GM18873 (cell line): ENCODE data around the gene AGXT.

Experiments
- ATAC-seq: cut with Tn5 transposase; IDR thresholded peaks from one replicate; pipeline ENCODE4 v1.9.1; 2021; ENCODE audit warnings: mild to moderate bottlenecking, moderate library complexity, moderate number of reproducible peaks; ENCODE audit not compliant: unreplicated experiment, low FRiP score

AGXT gene

GRCh38 chr2:240868286-240869108, at the start of gene AGXT:
Gene AGXT (plus strand): TSS chr2:240868824. CDS start chr2:240868866, 42 bp downstream.
- ATAC-seq: no peak

DNA sequence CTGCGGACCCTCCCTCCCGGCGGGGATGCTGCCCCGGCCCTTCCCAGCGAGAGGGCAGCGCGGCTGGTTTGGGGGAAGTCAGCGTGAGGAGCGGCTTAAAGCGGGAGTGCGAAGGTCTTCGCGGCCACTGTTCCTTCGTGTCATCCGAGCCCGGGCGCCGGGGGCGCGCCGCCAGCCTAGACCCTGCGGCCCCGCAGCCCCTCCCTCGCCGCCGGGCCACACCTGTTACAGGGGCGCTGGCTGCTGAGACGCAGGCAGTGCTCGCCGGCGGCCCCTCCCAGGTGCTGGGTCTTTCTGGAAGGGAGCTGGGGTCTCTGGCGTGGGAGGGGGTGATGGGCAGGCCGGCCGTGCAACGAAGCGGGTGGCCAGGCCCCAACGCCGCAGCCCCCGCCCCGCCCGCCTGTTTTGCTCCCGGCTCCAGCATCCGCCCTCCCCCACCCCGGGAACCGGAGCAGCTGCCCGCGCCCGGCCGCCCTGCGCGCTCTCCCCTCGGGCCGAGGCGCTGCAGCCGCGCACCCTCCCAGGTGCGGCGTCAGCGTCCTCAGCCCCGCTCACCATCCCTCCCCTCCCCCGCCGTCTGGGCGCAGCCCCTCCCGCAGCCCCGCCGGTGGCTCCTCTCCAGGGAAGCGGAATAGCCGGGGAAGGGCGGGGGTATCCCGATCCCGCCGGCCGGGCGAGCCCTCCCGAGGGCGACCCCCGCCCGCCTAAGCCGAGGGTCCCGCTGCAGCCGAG, 49.3 kb upstream of the AGXT start:
- no peak for ATAC-seq

DNA sequence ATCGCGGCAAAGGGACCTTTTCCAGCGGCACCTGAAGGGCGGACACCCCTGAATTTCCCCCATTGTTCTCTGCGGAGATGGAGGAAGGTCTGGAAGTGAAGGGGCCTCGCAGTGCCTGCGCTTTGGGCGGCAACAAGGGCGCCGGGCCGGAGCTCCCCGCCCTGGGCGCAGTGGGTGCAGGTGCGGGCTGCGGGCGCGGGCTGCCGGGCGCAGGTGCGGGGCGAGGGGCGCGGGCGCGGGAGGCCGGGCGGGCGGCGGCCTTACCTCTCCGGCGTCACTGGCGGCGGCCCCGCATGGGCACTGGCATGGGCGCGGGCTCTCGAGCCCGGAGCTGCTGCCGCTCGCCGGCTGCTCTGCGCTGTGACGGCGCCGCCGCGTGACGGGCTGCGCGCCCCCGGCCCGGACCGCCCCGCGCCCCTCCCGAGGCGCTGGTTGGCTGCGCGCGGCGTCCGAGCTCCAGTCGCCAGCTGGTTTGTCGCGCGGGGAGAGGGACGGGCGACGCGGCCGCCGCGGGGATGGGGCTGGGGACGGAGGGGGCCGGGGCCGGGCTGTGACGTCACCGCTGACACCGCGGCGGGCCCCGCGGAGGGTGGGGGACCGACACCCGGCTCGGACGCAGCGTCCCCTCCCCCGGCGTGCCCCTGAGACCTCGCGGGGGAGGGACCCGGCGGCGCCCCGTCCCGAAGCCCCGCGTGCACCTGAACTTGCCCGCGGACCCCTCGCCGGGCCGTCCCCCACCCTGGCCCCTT, 48.6 kb upstream of the AGXT start, which contains the start of gene KIF1A:
TSS of gene KIF1A (minus strand) at position 362 of the 749 bp plus-strand sequence. CDS start 22,467 bp downstream, outside the sequence.
- no peak for ATAC-seq

GRCh38 chr2:240820607-240821428, 47.8 kb upstream of the AGXT start:
- ATAC-seq: no peak

- no peak for ATAC-seq
Measured at GRCh38 chr2:240821429-240821778, 47.2 kb upstream of the AGXT start.

DNA sequence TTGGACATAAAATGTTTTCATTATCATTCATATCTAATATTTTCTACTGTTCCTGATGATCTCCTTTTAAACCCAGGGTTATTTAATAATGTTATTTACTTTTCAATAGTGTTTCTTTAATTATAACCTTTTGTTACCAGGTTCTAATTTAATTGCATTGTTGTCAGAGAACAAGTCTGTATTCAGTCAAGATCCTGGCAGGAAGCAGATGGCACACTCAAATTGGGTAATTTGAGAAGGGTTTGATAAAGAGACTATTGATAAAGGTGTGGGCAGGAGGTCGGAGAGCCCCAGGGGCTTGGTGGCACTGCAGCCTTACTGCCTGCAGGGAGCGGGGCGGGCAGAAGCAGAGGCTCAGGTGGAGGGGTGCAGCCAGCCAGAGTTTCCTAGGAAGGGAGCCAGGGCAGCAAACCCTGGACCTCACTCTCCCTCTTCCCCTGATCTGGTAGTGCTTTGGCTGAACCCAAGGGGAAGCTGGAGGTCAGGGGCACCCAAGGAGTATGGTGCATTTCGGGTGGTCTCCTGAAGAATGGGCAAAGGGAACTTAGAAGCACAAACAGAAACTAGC, 46.3 kb upstream of the AGXT start:
- ATAC-seq: no peak

GRCh38 chr2:240823449-240824336, 44.9 kb upstream of the AGXT start:
- ATAC-seq: no peak

DNA sequence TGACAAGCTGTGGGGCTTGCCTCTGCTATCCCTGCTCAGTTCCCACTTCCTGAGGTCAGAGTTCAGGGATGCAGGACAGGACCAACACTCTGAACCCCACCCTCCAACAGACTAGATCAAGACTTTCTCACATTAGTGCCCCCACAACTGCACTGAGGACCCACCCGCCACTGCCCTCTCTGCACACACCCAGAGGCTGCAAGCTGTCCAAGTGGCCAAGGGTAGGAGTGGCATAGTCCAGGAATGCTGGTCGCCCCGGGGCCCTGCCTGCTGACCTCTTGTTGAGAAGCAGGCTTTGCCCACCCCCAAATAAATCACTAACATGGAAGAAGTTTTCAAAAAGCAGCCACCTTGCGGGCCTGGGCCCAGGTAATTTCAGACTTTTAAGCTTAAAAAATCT, 43.1 kb upstream of the AGXT start:
- ATAC-seq: no peak

DNA sequence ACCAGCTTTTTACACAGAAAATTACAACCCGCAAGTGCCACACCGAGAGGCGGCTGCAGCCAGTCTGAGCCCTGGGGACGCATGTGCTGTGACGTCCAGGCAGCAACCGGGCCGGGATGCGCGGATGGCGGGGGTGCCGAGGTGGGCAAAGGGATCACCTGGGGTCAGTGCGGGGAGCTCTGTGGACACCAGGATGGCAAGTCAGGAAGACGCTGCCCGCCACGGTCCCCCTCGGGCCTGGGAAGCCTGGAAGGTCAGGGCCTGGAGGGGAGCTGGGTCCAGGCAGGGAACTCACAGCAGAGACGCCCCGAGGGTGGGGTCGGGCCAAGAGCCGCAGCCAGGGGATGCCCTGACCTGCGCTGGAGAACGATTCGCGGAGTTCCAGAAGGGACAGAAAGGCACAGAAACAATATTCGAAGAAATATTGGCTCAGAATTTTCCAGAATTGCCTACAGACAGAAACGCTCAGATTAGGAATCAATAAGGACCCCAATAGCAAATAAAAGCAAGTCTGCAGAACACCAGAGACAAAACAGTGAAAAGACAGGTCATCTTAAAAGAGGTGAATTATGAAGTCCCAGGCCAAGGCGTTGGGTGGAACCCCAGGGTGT, 36.9 kb upstream of the AGXT start:
- ATAC-seq: no peak

DNA sequence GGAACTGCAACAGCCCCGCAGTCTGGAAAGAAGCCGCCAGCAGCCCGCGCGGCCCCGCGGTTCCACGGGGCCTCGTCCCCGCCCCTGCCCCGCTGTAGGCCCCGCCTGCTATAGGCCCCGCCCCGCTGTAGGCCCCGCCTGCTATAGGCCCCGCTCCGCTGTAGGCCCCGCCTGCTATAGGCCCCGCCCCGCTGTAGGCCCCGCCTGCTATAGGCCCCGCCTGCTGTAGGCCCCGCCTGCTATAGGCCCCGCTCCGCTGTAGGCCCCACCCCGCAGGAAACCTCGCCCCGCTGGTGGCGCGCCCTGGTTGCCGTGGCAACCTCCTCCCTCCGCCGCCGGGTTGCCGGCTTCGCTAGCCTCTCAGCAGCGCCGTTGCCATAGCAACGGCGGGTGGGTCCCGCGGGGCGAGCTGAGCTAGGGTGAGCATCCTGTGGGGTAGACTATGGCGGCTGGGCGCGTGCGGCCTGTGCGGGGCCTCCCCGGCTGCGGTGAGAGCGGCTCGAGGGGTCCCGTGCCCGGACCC, 36.4 kb upstream of the AGXT start:
- ATAC-seq: peak; percentile 63

GRCh38 chr2:240832921-240833494, 35.6 kb upstream of the AGXT start:
- no peak for ATAC-seq

DNA sequence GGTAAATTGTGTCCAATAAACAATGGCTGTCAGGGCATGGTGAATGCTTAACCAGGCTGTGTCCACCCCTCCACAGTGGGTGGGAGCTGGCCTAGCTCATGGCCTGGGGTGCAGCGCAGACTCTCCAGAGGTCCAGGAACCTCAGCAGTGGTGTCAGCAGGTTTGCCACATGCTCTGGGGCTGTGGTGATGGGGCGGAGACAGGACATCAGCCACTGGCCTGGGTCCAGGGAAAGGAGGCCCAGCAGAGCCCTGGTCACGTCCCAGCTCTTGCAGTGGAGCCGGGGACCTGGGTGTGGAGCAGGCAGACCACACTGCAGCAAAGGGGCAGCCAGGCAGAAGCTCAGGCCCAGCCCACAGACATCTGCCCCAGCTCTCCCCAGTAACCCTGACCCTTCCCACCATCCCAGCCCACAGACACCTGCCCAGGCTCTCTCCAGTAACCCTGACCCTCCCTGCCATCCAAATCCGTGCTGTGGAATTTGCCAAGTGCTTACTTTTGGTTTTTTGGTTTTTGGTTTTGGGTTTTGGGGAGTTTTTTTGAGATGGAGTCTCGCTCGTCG, 34.8 kb upstream of the AGXT start:
- no peak for ATAC-seq

GRCh38 chr2:240834377-240834975, 34.1 kb upstream of the AGXT start:
- ATAC-seq: no peak

- no peak for ATAC-seq
Measured at GRCh38 chr2:240835528-240835927, 33.1 kb upstream of the AGXT start.

GRCh38 chr2:240836781-240837467, 31.7 kb upstream of the AGXT start:
- ATAC-seq: no peak

- no peak for ATAC-seq
Measured at GRCh38 chr2:240837621-240838020, 31.0 kb upstream of the AGXT start.
